ENCODE data around the gene PALMD. TPM values are rescaled to one million over a fixed set of nuclear protein-coding genes. Genes with fewer than 3 reads are reported as not detected.

The PALMD gene
- total and polyA plus RNA-seq, 2 of the 8 experiments (the other 6 are each of a cell fraction or from before 2014, with no cell fraction given): not detected

DNA sequence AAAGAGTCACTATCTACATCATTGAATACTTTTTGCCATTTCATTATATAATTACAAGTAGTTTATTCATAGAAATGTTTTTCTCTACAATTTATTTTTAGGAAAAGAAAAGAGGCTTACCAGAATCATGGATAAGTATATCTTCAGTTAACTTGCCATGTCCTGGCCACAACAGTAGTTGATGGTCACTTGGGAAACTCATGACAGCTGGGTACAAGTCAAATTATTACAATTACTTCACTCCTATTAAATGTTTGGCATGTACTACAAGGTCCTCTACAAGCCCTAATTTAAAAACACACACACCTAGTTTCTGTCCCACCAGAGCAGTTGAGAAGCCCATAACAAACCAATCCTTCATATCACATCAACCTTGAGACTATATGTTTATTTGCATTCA, 29.4 kb downstream of the PALMD start (continued):
- TF ChIP-seq SIN3A (conservative IDR thresholded peaks at IDR 0.05 in 1 of 2, IDR thresholded peaks at IDR 0.05 in 1 of 2; ENCODE audit: low read depth in 1 of 2, low read length in 2 of 2): no peak
- TF ChIP-seq CBX8 (IDR thresholded peaks at IDR 0.05; ENCODE audit: borderline replicate concordance, low read depth, low read length): no peak
- no peak for TF ChIP-seq SP1 (IDR thresholded peaks at IDR 0.05; ENCODE audit: low read depth, low read length)
